HG03135 (cell line): ENCODE results near the gene HOXA10.

Source experiments
- ATAC-seq: cut with Tn5 transposase; IDR thresholded peaks from one replicate; pipeline ENCODE4 v1.9.1; 2021; ENCODE audit warnings: mild to moderate bottlenecking, moderate library complexity; ENCODE audit not compliant: unreplicated experiment

The HOXA10 gene

DNA sequence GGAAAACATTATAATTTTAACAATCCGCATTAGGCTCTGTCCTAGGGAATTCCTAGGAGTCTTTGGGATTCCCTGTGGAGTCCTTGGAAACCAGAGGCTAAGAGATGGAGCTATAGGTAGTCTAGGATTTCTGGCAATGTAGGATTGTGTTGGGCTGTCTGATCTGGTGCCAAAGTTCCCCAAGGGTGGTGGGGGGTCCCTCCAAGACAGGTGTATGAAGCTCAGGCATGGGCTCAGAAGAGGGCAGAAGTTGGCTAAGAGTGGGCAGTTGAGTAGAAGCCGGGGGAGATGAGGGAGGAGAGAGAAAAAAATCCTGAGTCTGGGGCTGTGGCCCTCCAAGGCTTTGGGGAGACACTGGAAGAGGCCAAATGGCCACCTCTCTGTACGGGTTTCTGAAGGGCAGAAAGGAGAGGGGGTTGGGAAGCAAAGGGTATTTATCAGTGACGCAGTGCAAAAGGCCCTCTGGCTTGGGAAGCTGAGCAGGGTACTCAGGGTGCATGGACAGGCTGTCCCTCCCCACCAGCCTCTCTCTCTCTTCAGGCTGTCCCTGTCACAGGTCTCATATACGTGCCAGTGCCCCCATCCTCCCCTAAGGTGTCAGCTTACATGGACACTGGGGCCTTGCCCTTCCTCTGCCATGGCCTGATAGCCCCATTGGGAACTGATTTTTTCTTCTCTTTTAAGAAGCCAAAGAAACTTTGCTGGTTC is 27.5 kb downstream of the HOXA10 start:
- no peak for ATAC-seq

DNA sequence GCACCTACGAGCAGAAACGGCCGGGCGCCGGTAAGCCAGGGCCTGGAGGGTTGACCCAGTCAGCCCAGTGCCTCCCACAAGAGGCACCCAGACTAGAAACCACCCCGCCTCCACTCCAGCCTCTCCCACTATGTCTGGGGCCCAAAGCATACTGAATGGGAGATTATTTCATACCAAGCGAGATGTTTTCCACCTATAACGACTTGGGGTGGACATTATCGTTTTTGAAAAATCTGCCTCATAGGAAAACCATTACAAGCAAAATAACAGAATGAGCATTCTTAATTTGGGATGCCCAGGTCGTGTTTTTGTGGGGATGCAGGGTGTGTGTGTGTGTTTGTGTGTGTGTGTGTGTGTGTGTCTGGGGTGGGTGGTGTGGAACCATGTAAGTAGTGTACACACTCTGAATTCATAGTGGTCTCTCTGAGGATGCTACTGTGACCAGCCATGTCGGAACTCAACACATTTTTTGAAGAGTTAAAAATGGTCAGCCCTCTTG is 28.2 kb downstream of the HOXA10 start:
- no peak for ATAC-seq

- ATAC-seq, result no peak
Observed at GRCh38 chr7:27145165-27145913, 28.8 kb downstream of the HOXA10 start.

GRCh38 chr7:27144781-27145164 is 29.3 kb downstream of the HOXA10 start:
- no peak for ATAC-seq

DNA sequence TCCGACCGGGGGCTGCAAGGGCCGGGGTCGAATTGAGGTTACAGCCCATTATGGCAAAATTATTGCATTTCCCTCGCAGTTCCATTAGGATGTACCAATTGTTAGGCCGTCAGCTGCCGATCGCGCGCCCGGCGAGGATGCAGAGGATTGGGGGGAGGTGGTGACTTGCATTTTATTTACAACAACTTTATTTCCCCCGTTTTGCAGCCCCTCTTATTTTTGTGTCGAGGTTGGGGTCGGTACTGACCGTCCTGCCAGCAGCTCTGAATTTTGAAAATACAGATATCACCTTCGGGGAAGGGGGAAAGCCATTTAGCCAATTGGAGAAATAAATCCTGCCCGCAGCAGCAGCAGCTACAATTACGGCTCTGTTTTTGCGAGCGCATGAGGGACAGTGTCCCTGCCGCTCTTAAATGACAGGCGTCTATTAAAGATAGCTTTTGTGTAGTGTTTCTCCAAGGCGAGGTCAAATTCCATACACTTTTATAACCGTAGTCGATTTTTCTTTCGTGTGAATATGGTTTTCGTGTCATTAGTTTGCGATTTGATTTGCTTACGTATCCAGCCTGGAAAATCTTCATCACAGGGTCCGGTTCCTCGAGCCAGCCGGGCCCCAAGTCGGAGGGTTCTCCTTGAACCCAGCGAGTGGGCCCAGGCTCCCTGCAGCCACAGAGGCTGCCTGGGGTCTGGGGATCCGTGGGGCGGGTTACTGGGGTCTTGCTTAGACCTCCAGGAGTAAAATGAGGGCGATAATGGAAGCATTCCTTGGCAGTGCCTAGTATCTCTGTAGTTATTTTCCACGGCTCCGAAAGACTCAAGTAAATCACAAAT is 30.0 kb downstream of the HOXA10 start:
- no peak for ATAC-seq

DNA sequence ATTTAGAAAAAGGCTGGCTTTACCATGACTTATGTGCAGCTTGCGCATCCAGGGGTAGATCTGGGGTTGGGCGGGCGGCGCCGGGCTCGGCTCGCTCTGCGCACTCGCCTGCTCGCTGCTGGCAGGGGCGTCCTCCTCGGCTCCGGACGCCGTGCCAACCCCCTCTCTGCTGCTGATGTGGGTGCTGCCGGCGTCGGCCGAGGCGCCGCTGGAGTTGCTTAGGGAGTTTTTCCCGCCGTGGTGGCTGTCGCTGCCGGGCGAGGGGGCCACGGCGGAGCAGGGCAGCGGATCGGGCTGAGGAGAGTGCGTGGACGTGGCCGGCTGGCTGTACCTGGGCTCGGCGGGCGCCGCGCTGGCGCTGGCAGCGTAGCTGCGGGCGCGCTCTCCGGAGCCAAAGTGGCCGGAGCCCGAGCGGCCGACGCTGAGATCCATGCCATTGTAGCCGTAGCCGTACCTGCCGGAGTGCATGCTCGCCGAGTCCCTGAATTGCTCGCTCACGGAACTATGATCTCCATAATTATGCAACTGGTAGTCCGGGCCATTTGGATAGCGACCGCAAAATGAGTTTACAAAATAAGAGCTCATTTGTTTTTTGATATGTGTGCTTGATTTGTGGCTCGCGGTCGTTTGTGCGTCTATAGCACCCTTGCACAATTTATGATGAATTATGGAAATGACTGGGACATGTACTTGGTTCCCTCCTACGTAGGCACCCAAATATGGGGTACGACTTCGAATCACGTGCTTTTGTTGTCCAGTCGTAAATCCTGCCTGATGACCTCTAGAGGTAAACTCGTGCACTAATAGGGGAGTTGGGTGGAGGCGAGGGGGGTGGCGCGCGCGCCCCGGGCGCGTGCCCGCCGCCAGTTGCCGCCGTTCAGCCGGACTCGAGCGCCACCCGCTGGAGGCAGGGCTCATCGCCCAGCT is 30.8 kb downstream of the HOXA10 start, which contains the start of gene HOXA5:
HOXA5 (minus strand) TSS at position 659 of the 927 bp plus-strand sequence; CDS start at position 585, 74 bp downstream.
- no peak for ATAC-seq

- ATAC-seq, result no peak
Observed at GRCh38 chr7:27142580-27143022, 31.5 kb downstream of the HOXA10 start.

DNA sequence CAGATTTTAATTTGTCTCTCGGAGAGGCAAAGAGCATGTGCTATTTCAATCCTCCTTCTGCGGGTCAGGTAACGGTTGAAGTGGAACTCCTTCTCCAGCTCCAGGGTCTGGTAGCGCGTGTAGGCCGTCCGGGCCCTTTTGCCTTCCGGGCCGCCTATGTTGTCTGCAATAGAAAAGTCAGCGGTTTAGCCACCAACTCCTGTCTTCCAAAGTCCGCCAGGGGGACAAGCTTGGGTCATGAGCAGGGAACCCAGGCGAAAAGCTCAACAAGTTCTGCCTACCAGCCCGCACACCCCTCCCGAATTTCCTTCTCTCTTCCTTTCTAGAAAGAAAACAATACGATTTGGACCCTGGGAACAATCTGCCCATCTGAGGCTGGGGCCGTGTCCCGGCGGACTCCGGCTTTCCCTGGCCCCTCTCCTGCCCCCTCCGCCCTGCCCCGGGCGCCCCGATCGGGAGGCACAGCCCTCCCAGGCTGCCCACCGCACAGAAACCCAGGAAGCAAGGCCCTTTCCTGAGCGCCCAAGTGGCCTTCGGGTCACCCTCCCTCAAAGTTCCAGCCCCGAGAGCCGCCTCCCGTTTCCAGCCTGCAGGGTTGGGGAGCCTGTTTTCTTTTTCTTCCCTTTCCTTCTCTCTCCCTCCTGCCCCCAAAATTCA is 32.1 kb downstream of the HOXA10 start:
- ATAC-seq, result no peak

GRCh38 chr7:27141137-27141922 is 32.8 kb downstream of the HOXA10 start:
- no peak for ATAC-seq

DNA sequence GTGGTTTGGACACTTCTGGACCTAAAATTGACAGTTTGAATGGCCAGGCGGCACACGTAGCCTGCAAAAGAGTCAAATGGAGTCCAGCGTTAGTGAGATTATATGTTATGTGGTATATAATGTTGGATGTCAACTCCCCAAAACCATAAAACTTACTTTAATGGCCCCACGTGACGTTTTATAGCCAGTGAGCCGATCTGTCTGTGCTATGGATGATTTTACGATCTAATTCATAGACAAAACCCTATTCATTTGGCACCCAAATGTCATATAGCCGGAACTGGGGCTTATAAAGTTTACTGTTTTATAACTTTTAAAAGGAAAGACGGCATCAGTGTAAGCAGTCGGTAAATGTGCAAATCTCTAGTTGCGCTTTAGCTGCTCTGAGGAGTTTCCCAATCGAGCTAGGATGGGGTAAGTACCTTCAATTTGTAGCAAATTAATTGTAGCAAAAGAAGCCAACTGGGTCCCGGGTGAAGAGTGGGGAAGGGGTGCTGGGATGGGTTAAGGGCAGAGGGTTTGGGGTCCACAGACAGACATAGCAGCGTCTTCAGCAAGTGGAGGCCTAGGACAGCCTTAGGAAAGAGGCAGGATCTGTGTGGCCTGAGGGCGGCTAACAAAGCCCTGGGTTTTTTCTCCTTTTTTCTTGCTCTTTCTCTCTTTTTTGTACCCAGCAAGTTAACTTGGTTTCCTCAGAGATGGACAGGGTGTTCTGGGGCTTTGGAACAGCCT is 33.8 kb downstream of the HOXA10 start:
- ATAC-seq, result no peak

DNA sequence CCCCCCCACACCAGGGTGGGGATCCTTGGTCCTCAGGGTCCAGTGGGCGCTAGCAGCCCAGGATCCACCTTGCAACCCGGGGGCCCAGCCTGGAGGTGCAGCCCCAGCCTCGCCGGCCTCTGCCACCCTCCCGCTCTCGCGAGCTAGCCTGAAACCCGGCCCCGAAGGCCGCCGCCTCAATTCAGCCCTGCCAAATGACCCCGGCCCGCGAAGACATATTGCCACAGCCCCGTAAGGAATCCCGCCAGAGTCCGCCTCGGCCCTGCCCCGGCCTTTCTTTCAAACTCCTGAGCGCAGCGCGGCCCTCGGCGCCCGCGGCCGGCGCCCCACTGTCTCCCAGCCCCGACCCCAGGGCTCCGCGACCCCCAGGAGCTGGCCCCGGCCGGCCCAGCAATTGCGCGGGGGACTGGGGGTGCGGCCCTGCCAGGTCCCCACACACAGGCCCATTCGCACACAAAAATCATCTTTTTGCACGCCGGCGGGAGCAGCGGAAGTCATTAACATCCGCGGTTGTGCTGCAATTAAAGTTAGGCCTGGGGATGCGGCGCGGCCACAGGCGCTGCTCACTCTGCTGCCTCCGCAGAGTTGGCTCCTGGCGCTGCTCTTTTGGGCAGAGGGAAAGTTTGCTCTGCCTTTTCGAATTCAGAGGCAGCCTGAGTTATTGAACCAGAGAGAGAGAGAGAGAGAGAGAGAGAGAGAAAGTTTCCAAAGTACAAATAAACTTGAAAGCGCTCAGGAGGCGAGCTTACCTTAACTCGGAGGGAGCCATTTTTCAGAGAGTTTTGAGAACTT is 34.6 kb downstream of the HOXA10 start:
- ATAC-seq, result no peak

DNA sequence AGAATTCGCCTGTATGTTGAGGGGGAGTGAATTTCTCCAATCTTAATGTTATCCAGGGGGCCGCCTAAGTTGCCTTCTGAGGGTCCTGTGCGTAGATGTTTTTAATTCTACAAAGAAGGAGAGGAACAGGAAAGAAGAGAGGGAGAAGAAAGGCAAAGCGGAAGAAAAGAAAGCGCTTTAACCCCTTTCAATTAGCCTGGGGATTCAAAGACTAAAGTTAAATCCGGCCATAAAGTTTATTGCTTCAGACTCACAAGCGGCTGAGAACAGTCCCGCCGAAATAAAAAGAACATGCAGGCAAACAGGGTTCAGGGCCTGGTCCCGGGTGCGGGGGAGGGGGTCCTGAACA is 35.2 kb downstream of the HOXA10 start:
- no peak for ATAC-seq

- no peak for ATAC-seq
Observed at GRCh38 chr7:27138472-27138871, 35.6 kb downstream of the HOXA10 start.

GRCh38 chr7:27137640-27138315 is 36.3 kb downstream of the HOXA10 start:
- no peak for ATAC-seq

- no peak for ATAC-seq
Observed at GRCh38 chr7:27134392-27134791, 39.7 kb downstream of the HOXA10 start.

DNA sequence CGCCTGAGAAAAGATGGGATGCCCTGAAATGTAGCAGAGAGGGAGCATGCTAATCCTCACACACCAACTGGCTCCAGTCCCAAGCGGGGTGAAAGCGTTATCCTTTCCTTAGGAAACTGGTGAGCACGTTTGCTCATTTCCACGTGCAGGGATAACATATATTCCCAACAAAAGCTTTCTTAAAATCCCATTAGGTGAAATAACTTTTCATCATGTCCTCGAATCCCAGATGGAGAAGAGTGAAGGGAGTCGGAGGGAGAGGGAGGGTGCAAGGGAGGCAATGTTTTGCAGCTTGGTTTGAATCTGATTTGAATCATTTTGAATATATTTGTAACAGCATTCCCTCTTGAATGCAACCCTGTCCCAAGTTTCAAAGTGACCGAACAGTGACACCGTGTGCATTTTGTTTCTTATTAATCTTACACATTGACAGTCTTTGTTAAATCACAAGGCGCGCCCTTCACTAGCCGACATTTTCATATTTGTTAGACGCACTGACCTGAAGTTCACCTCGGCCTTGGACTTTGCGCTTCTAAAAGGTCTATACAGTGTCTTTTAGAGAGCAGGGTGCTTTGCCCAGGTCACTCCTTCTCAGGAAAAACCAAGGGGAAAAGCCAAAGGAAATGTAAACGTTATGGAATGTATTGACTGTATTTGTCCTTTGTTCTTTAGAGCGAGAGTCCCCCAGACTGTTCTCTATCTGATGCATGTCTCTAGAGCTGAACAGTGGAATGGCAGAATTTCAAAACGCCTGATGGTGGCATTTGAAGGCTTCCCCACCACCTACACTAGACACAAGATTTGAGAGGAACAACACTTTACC is 40.5 kb downstream of the HOXA10 start:
- ATAC-seq, result no peak
